SU-DHL-6 (cell line): ENCODE data around the gene SPRYD4.

Source experiments
- H2AFZ ChIP-seq: fragments of 200-600 bp; sonication (generic); 2 replicates; pipeline ENCODE4 v1.6.1; 2014; ENCODE audit warnings: low read depth, mild to moderate bottlenecking, moderate library complexity, mixed read lengths, antibody characterized with exemption, low read length; ENCODE audit not compliant: severe bottlenecking
- H3F3A ChIP-seq: fragments of 200-600 bp; shearing (Covaris generic); 2 replicates; pipeline ENCODE4 v1.6.0; 2016; ENCODE audit warnings: antibody characterized with exemption, mild to moderate bottlenecking; ENCODE audit not compliant: insufficient read depth
- H3K27ac ChIP-seq: fragments of 200-600 bp; sonication (generic); 2 replicates; pipeline ENCODE4 v1.5.1; 2016; ENCODE audit warnings: low read depth, mild to moderate bottlenecking, low read length, moderate library complexity, mixed read lengths
- H3K27me3 ChIP-seq: fragments of 200-600 bp; sonication (generic), shearing (Covaris generic); 2 replicates; pipeline ENCODE4 v1.6.0; 2014; ENCODE audit warnings: mild to moderate bottlenecking, low read length
- H3K36me3 ChIP-seq: fragments of 200-600 bp; sonication (generic); 2 replicates; pipeline ENCODE4 v1.6.1; 2014; ENCODE audit warnings: mild to moderate bottlenecking, low read length, mixed read lengths
- H3K4me2 ChIP-seq: fragments of 300-600, 200-600 bp; shearing (Covaris generic), sonication (generic); 2 replicates; pipeline ENCODE4 v1.6.0; 2014; ENCODE audit warnings: low read length, low read depth, mild to moderate bottlenecking; ENCODE audit not compliant: poor library complexity, severe bottlenecking
- H3K4me3 ChIP-seq: fragments of 200-600 bp; sonication (generic); 2 replicates; pipeline ENCODE4 v1.5.1; 2014; ENCODE audit warnings: antibody characterized with exemption, low read length, mild to moderate bottlenecking, mixed read lengths; ENCODE audit not compliant: insufficient read depth, poor library complexity, severe bottlenecking
- H3K79me2 ChIP-seq: fragments of 200-600 bp; sonication (generic); 2 replicates; pipeline ENCODE4 v1.6.1; 2014; ENCODE audit warnings: mild to moderate bottlenecking, low read length, moderate library complexity; ENCODE audit not compliant: insufficient read depth
- H3K9ac ChIP-seq: fragments of 200-600 bp; sonication (generic); 2 replicates; pipeline ENCODE4 v1.7.0; 2014; ENCODE audit warnings: mild to moderate bottlenecking, low read length
- H3K9me2 ChIP-seq: fragments of 200-600 bp; sonication (generic); replicated peaks from 2 replicates; pipeline ENCODE4 v1.6.1; 2014; ENCODE audit warnings: low read length; ENCODE audit not compliant: insufficient read depth
- H3K9me3 ChIP-seq: fragments of 200-600 bp; sonication (generic); 2 replicates; pipeline ENCODE4 v1.6.1; 2014; ENCODE audit warnings: low read length, mixed read lengths; ENCODE audit not compliant: insufficient read depth
- H4K20me1 ChIP-seq: fragments of 200-600 bp; sonication (generic); 2 replicates; pipeline ENCODE4 v1.6.1; 2014; ENCODE audit warnings: low read depth, mild to moderate bottlenecking, antibody characterized with exemption, low read length, moderate library complexity, mixed read lengths
- EZH2phosphoT487 ChIP-seq: fragments of 200-600 bp; sonication (generic), shearing (Covaris generic); conservative IDR thresholded peaks from 2 replicates; pipeline ENCODE4 v1.6.1; 2018; ENCODE audit warnings: mild to moderate bottlenecking, antibody characterized with exemption, low read length, moderate library complexity, mixed read lengths
- TF ChIP-seq, protein P1 (sequence below): fragments of 200-600 bp; sonication (generic); IDR thresholded peaks from one replicate; pipeline ENCODE4 v1.5.1; 2017; ENCODE audit warnings: antibody characterized with exemption, mild to moderate bottlenecking, low read length, moderate library complexity; ENCODE audit not compliant: insufficient read depth, poor library complexity, severe bottlenecking

Gene SPRYD4

DNA sequence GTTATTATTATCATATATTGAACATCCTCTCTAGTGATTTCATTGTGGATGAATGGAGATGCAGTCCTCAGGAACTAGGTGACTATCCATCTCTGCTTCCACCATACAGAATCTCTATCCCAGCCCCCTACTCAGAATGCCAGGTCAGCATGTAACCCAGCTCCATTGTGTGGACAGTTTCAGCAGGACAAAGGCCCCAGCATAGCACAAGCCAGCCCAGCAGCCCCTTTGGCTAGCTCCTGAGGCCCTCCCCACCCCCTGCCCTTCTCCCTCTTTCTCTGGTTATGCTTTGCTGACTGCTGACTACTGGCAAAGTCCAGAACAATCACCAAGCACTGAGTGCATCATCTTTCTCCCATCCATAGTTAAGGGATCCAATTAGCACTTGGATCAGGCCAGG is 5.8 kb upstream of the SPRYD4 start:
- no peaks in the 10 kb centered on the region for H4K20me1 ChIP-seq
- H2AFZ ChIP-seq: no peak overlapping the region
- H3K27me3 ChIP-seq: no peaks in the 10 kb centered on the region
- no peaks in the 10 kb centered on the region for H3K9me3 ChIP-seq
- no peaks in the 10 kb centered on the region for H3K79me2 ChIP-seq
- no peak overlapping the region for H3K4me3 ChIP-seq
- no peak overlapping the region for H3K4me2 ChIP-seq
- H3K9me2 ChIP-seq: no peaks in the 10 kb centered on the region
- no peak for TF ChIP-seq EZH2phosphoT487
- TF ChIP-seq, protein P1, sequence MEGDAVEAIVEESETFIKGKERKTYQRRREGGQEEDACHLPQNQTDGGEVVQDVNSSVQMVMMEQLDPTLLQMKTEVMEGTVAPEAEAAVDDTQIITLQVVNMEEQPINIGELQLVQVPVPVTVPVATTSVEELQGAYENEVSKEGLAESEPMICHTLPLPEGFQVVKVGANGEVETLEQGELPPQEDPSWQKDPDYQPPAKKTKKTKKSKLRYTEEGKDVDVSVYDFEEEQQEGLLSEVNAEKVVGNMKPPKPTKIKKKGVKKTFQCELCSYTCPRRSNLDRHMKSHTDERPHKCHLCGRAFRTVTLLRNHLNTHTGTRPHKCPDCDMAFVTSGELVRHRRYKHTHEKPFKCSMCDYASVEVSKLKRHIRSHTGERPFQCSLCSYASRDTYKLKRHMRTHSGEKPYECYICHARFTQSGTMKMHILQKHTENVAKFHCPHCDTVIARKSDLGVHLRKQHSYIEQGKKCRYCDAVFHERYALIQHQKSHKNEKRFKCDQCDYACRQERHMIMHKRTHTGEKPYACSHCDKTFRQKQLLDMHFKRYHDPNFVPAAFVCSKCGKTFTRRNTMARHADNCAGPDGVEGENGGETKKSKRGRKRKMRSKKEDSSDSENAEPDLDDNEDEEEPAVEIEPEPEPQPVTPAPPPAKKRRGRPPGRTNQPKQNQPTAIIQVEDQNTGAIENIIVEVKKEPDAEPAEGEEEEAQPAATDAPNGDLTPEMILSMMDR: no peak
- no peaks in the 10 kb centered on the region for H3K36me3 ChIP-seq
- H3K9ac ChIP-seq: no peak overlapping the region; the same call in 1 of the 2 replicates
- H3F3A ChIP-seq: peaks cover 44% of the 10 kb centered on the region
- H3K27ac ChIP-seq: no peak overlapping the region

DNA sequence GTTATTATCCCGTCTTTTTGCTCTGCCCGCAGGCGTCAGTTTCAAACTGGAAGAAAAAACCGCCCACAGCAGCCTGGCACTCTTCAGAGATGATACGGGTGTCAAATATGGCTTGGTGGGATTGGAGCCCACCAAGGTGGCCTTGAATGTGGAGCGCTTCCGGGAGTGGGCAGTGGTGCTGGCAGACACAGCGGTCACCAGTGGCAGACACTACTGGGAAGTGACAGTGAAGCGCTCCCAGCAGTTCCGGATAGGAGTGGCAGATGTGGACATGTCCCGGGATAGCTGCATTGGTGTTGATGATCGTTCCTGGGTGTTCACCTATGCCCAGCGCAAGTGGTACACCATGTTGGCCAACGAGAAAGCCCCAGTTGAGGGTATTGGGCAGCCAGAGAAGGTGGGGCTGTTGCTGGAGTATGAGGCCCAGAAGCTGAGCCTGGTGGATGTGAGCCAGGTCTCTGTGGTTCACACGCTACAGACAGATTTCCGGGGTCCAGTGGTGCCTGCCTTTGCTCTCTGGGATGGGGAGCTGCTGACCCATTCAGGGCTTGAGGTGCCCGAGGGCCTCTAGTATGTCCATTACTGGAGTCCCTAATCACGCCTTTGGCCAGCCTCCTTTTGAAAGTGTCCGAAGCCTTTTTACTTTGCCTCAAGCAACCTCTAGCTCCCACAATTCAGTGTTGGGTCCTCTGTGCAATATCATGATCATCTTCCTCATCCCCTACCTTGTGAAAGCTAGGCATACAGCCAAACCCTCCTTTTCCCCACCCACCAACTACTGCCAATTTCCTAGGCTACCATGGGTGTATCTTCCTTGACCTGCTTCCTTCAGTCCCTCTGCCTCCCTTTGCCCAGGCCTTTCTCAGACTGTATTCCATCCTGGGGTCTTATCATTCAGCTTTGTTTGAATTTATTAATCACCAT is 891 bp downstream of the SPRYD4 start:
- no peaks in the 10 kb centered on the region for H3K9me3 ChIP-seq
- no peak for TF ChIP-seq EZH2phosphoT487
- TF ChIP-seq, protein P1: no peak
- H3K36me3 ChIP-seq: no peaks in the 10 kb centered on the region
- H2AFZ ChIP-seq: peak overlapping the region; percentile 49
- H3K27me3 ChIP-seq: no peaks in the 10 kb centered on the region
- H3F3A ChIP-seq: peaks cover 10% of the 10 kb centered on the region
- no peaks in the 10 kb centered on the region for H3K9me2 ChIP-seq
- H3K4me3 ChIP-seq: peak overlapping the region; percentile 81
- no peaks in the 10 kb centered on the region for H4K20me1 ChIP-seq
- H3K79me2 ChIP-seq: peaks cover 32% of the 10 kb centered on the region
- peak overlapping the region; percentile 90 for H3K9ac ChIP-seq
- peak overlapping the region; percentile 65 for H3K4me2 ChIP-seq
- peak overlapping the region; percentile 67 for H3K27ac ChIP-seq

DNA sequence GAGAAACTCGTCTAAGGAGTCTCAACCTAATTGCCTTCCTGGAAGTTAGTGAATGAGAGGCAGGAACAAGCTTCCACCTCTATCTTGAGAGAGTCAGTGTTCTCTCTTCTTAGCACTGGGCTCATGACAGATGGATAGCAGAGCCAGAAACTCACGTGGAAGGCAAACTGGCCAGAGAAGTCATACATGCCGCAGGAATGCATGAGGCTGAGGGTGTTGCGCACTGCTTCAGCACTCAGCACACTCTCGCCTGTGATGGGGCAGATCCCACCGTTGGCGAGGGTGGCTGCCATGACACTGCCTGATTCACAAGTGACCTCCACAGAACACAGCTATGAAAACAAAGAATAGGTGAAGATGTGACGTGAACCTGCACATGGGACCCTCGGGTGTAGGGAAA is 6.0 kb downstream of the SPRYD4 start:
- H3K27me3 ChIP-seq: no peaks in the 10 kb centered on the region
- H4K20me1 ChIP-seq: no peaks in the 10 kb centered on the region
- no peaks in the 10 kb centered on the region for H3K9me3 ChIP-seq
- H3F3A ChIP-seq: peaks cover 4% of the 10 kb centered on the region; the same call in 1 of the 2 replicates
- H3K9ac ChIP-seq: no peak overlapping the region
- no peak for TF ChIP-seq EZH2phosphoT487
- TF ChIP-seq, protein P1: no peak
- no peaks in the 10 kb centered on the region for H3K9me2 ChIP-seq
- peaks cover 22% of the 10 kb centered on the region for H3K79me2 ChIP-seq
- H3K27ac ChIP-seq: no peak overlapping the region
- no peak overlapping the region for H3K4me3 ChIP-seq
- H2AFZ ChIP-seq: no peak overlapping the region
- no peaks in the 10 kb centered on the region for H3K36me3 ChIP-seq
- H3K4me2 ChIP-seq: no peak overlapping the region
